ENCODE data around the gene NACC1.
"Not testable (repeated sequence)": the region's sequence is repeated elsewhere in the genome, so short reads cannot be mapped to it uniquely, and the experiment has no call there.

Gene NACC1

GRCh38 chr19:13177584-13177983, 59.5 kb downstream of the NACC1 start (continued):
- TF ChIP-seq ZNF639 (tag by site-specific recombination; IDR thresholded peaks at IDR 0.05) (peak; percentile 52; the same call in 1 of the 2 replicates), ZFP3 (tag by site-specific recombination; IDR thresholded peaks at IDR 0.05; ENCODE audit: low read depth) (0 out of 2 replicates have a peak, but pooled peaks have one; percentile 40), ZNF138 (tag by site-specific recombination; IDR thresholded peaks at IDR 0.05; ENCODE audit: borderline replicate concordance) (0 out of 2 replicates have a peak, but pooled peaks have one; percentile 61), ZNF292 (tag by site-specific recombination; IDR thresholded peaks at IDR 0.05; ENCODE audit: borderline replicate concordance, low read depth) (0 out of 2 replicates have a peak, but pooled peaks have one; percentile 38), ZNF791 (tag by site-specific recombination; IDR thresholded peaks at IDR 0.05) (0 out of 2 replicates have a peak, but pooled peaks have one; percentile 51), ZNF394 (tag by site-specific recombination; IDR thresholded peaks at IDR 0.05; ENCODE audit: borderline replicate concordance) (peak; percentile 98), ZXDB (tag by site-specific recombination; IDR thresholded peaks at IDR 0.05) (peak; percentile 75), ZNF266 (tag by site-specific recombination; IDR thresholded peaks at IDR 0.05; ENCODE audit: low read depth) (peak; percentile 88), ZNF514 (tag by site-specific recombination; IDR thresholded peaks at IDR 0.05) (0 out of 2 replicates have a peak, but pooled peaks have one; percentile 38), ZNF623 (tag by site-specific recombination; IDR thresholded peaks at IDR 0.05) (peak; percentile 83), ZNF501 (tag by site-specific recombination; IDR thresholded peaks at IDR 0.05) (peak; percentile 69; the same call in 1 of the 2 replicates), ZNF19 (tag by site-specific recombination; IDR thresholded peaks at IDR 0.05; ENCODE audit: low read depth) (0 out of 2 replicates have a peak, but pooled peaks have one; percentile 59), ZBTB8A (tag by site-specific recombination; IDR thresholded peaks at IDR 0.05) (peak; percentile 87), ZNF426 (tag by site-specific recombination; IDR thresholded peaks at IDR 0.05) (peak; percentile 96), ZNF664 (tag by site-specific recombination; IDR thresholded peaks at IDR 0.05) (peak; percentile 69; the same call in 1 of the 2 replicates), ZBTB11 (tag by site-specific recombination; conservative IDR thresholded peaks at IDR 0.05; ENCODE audit: low read depth) (peak; percentile 87), ZNF654 (tag by site-specific recombination; IDR thresholded peaks at IDR 0.05; ENCODE audit: low read depth) (peak; percentile 51)
- TF ChIP-seq, protein P1, sequence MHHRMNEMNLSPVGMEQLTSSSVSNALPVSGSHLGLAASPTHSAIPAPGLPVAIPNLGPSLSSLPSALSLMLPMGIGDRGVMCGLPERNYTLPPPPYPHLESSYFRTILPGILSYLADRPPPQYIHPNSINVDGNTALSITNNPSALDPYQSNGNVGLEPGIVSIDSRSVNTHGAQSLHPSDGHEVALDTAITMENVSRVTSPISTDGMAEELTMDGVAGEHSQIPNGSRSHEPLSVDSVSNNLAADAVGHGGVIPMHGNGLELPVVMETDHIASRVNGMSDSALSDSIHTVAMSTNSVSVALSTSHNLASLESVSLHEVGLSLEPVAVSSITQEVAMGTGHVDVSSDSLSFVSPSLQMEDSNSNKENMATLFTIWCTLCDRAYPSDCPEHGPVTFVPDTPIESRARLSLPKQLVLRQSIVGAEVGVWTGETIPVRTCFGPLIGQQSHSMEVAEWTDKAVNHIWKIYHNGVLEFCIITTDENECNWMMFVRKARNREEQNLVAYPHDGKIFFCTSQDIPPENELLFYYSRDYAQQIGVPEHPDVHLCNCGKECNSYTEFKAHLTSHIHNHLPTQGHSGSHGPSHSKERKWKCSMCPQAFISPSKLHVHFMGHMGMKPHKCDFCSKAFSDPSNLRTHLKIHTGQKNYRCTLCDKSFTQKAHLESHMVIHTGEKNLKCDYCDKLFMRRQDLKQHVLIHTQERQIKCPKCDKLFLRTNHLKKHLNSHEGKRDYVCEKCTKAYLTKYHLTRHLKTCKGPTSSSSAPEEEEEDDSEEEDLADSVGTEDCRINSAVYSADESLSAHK (tag by site-specific recombination; IDR thresholded peaks at IDR 0.05), result peak; percentile 15; the same call in 1 of the 2 replicates

DNA sequence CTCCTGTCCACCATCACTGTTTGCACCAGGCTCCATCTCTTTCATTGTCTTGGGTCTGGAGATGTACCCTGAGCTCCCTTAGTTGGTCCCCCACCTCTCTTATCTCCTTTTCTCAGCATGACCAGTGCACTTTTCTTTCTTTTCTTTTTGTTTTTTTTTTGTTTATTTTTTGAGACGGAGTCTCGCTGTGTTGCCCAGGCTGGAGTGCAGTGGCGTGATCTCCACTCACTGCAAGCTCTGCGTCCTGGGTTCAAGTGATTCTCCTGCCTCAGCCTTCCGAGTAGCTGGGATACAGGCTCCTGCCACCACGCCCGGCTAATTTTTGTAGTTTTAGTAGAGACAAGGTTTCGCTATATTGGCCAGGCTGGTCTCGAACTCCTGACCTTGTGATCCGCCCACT, 60.2 kb downstream of the NACC1 start:
- H3K4me1 ChIP-seq (ENCODE audit: control insufficient read depth, insufficient read depth, low read length); H3K9me3 ChIP-seq (ENCODE audit: control insufficient read depth, insufficient read depth, low read depth, low read length); H3K4me3 ChIP-seq (ENCODE audit: low read depth, low read length); H3K27ac ChIP-seq (ENCODE audit: extremely low read depth, low read depth, low read length); H3K36me3 ChIP-seq (ENCODE audit: control insufficient read depth in 2 of 2, insufficient read depth in 1 of 2, low read length in 2 of 2); CTCF ChIA-PET: not testable (repeated sequence)
- POLR2A ChIA-PET, result interaction anchor here (1.5 kb wide), 1 partner anchor 24 kb away, joined by 5 read pairs; no protein-coding TSS in a partner anchor
